H9 (cell line): ENCODE data around the gene TAF9B. TPM values are rescaled to one million over a fixed set of nuclear protein-coding genes. Genes with fewer than 3 reads are reported as not detected.

Source experiments
- DNase-seq: peaks from one replicate; pipeline ENCODE4 v3.0.0-alpha.2; 2017
- H2AFZ ChIP-seq: one replicate; pipeline ENCODE4 v1.6.1; 2013; ENCODE audit warnings: mild to moderate bottlenecking, low read length, control low read depth, moderate library complexity
- H2AK5ac ChIP-seq: 2 replicates; pipeline ENCODE4 v1.6.1; 2013; ENCODE audit warnings: low read length, control low read depth, mixed read lengths; ENCODE audit not compliant: insufficient read length
- H2BK120ac ChIP-seq: one replicate; pipeline ENCODE4 v1.6.1; 2013; ENCODE audit warnings: low read depth, mild to moderate bottlenecking, low read length, control low read depth, inconsistent platforms; ENCODE audit not compliant: poor library complexity, severe bottlenecking
- H2BK12ac ChIP-seq: 2 replicates; pipeline ENCODE4 v1.6.1; 2013; ENCODE audit warnings: low read length, control low read depth, mixed read lengths, low read depth; ENCODE audit not compliant: insufficient read length
- H2BK15ac ChIP-seq: 2 replicates; pipeline ENCODE4 v1.6.1; 2013; ENCODE audit warnings: low read depth, low read length, control low read depth
- H2BK20ac ChIP-seq: one replicate; pipeline ENCODE4 v1.6.1; 2013; ENCODE audit warnings: low read depth, mild to moderate bottlenecking, low read length, control low read depth, inconsistent platforms; ENCODE audit not compliant: poor library complexity, severe bottlenecking
- H2BK5ac ChIP-seq: 2 replicates; pipeline ENCODE4 v1.6.1; 2013; ENCODE audit warnings: low read length, control low read depth, mixed read lengths; ENCODE audit not compliant: insufficient read length
- H3K14ac ChIP-seq: 2 replicates; pipeline ENCODE4 v1.6.1; 2013; ENCODE audit warnings: low read length, control low read depth; ENCODE audit not compliant: insufficient read depth
- H3K18ac ChIP-seq: 2 replicates; pipeline ENCODE4 v1.6.1; 2013; ENCODE audit warnings: low read depth, mild to moderate bottlenecking, mixed read lengths, low read length, control low read depth; ENCODE audit not compliant: insufficient read length
- H3K23ac ChIP-seq: 2 replicates; pipeline ENCODE4 v1.6.1; 2013; ENCODE audit warnings: low read length, control low read depth, mixed read lengths, low read depth; ENCODE audit not compliant: insufficient read length
- H3K23me2 ChIP-seq: 2 replicates; pipeline ENCODE4 v1.6.1; 2013; ENCODE audit warnings: low read depth, mild to moderate bottlenecking, mixed read lengths, low read length, control low read depth; ENCODE audit not compliant: insufficient read length, poor library complexity, severe bottlenecking
- H3K27ac ChIP-seq: 2 replicates; pipeline ENCODE4 v1.5.1; 2013; ENCODE audit warnings: low read length, control low read depth, mixed read lengths, low read depth; ENCODE audit not compliant: insufficient read length
- H3K27me3 ChIP-seq: 2 replicates; pipeline ENCODE4 v1.6.1; 2013; ENCODE audit warnings: low read length, control low read depth, inconsistent platforms; ENCODE audit not compliant: insufficient read depth
- H3K4ac ChIP-seq: 2 replicates; pipeline ENCODE4 v1.6.1; 2013; ENCODE audit warnings: low read depth, mild to moderate bottlenecking, control low read depth, inconsistent platforms, low read length, moderate library complexity
- H3K4me1 ChIP-seq: 2 replicates; pipeline ENCODE4 v1.6.1; 2013; ENCODE audit warnings: low read length, control low read depth, inconsistent platforms; ENCODE audit not compliant: insufficient read depth
- H3K4me2 ChIP-seq: 2 replicates; pipeline ENCODE4 v1.6.1; 2013; ENCODE audit warnings: low read length, control low read depth, mixed read lengths; ENCODE audit not compliant: insufficient read length, insufficient read depth
- H3K56ac ChIP-seq: 2 replicates; pipeline ENCODE4 v1.6.1; 2013; ENCODE audit warnings: low read depth, mild to moderate bottlenecking, mixed read lengths, low read length, control low read depth; ENCODE audit not compliant: insufficient read length
- H3K79me1 ChIP-seq: 2 replicates; pipeline ENCODE4 v1.6.1; 2013; ENCODE audit warnings: low read depth, mild to moderate bottlenecking, moderate library complexity, low read length, control low read depth, inconsistent platforms; ENCODE audit not compliant: insufficient read depth, poor library complexity, severe bottlenecking
- H3K79me2 ChIP-seq: 2 replicates; pipeline ENCODE4 v1.6.1; 2013; ENCODE audit warnings: low read length, control low read depth, inconsistent platforms; ENCODE audit not compliant: insufficient read depth
- H3K9ac ChIP-seq: 2 replicates; pipeline ENCODE4 v1.6.1; 2013; ENCODE audit warnings: low read length, control low read depth, mixed read lengths; ENCODE audit not compliant: insufficient read length; ENCODE audit errors: extremely low read depth
- H3K9me3 ChIP-seq: one replicate; pipeline ENCODE4 v1.6.1; 2013; ENCODE audit warnings: low read depth, low read length, inconsistent platforms; ENCODE audit not compliant: control insufficient read depth
- H3T11ph ChIP-seq: one replicate; pipeline ENCODE4 v1.6.1; 2013; ENCODE audit warnings: mild to moderate bottlenecking, low read length, control low read depth, inconsistent platforms
- H4K20me1 ChIP-seq: one replicate; pipeline ENCODE4 v1.6.1; 2013; ENCODE audit not compliant: control insufficient read depth, insufficient read length, insufficient read depth
- H4K5ac ChIP-seq: 2 replicates; pipeline ENCODE4 v1.6.1; 2013; ENCODE audit warnings: low read depth, mild to moderate bottlenecking, mixed read lengths, low read length, control low read depth; ENCODE audit not compliant: insufficient read length
- H4K8ac ChIP-seq: replicated peaks from 2 replicates; pipeline ENCODE4 v1.6.1; 2013; ENCODE audit warnings: low read length, control low read depth, mixed read lengths, low read depth; ENCODE audit not compliant: insufficient read length
- H4K91ac ChIP-seq: 2 replicates; pipeline ENCODE4 v1.6.1; 2013; ENCODE audit warnings: low read depth, mild to moderate bottlenecking, moderate library complexity, mixed read lengths, low read length, control low read depth; ENCODE audit not compliant: insufficient read length
- H3K27ac Mint-ChIP-seq, 3 experiments: 2 replicates in 2 of 3; 3 replicates in 1 of 3; pipeline ENCODE4 v1.8.0; 2020 to 2021; ENCODE audit warnings: mixed read lengths in 3 of 3, mild to moderate bottlenecking in 1 of 3, moderate library complexity in 1 of 3
- H3K27me3 Mint-ChIP-seq: 2 replicates; pipeline ENCODE4 v1.8.0; 2021; ENCODE audit warnings: low read depth, mild to moderate bottlenecking, moderate library complexity, mixed read lengths
- H3K36me3 Mint-ChIP-seq, 3 experiments: 2 replicates in 2 of 3; 3 replicates in 1 of 3; pipeline ENCODE4 v1.8.0; 2020 to 2021; ENCODE audit warnings: low read depth in 3 of 3, mixed read lengths in 3 of 3; ENCODE audit not compliant: insufficient read depth in 1 of 3
- H3K4me1 Mint-ChIP-seq, 2 experiments: 2 replicates each; pipeline ENCODE4 v1.8.0; 2020; ENCODE audit warnings: mixed read lengths in 2 of 2
- H3K4me3 Mint-ChIP-seq, 2 experiments: 2 replicates in 1 of 2; 3 replicates in 1 of 2; pipeline ENCODE4 v1.8.0; 2020 to 2021; ENCODE audit warnings: mild to moderate bottlenecking in 2 of 2, mixed read lengths in 2 of 2, moderate library complexity in 1 of 2
- H3K9me3 Mint-ChIP-seq, 2 experiments: 2 replicates in 1 of 2; 3 replicates in 1 of 2; pipeline ENCODE4 v1.8.0; 2020; ENCODE audit warnings: mild to moderate bottlenecking in 2 of 2, mixed read lengths in 2 of 2, moderate library complexity in 1 of 2
- CTCF ChIP-seq: fragments of 200-600 bp; sonication (generic); conservative IDR thresholded peaks from 3 replicates; pipeline ENCODE4 v1.8.0; 2021; ENCODE audit warnings: antibody characterized with exemption, mild to moderate bottlenecking
- WGBS: extraction: QIAGEN DNeasy Blood & Tissue Kit; methylation state at CpG from one replicate; pipeline ENCODE4 v1.1.7; 2013; ENCODE audit warnings: missing lambda C conversion rate, low lambda C conversion rate, mixed read lengths; ENCODE audit not compliant: insufficient read length; ENCODE audit errors: extremely low coverage; 5-methylcytosine and 5-hydroxymethylcytosine counted together
- total RNA-seq: library from RNA; stranded (reverse); gene quantifications from 2 replicates; pipeline ENCODE4 v1.2.1, GENCODE V29; 2021

TAF9B gene
- total RNA-seq, 1 experiment from 2014 or later = 34.9 TPM

- Histone ChIP-seq H4K20me1 (peaks cover 2% of the 10 kb centered on the region), H3K23me2 (no peaks in the 10 kb centered on the region), H3K23ac (no peak overlapping the region), H3K9ac (no peak overlapping the region), H2BK5ac (no peak overlapping the region), H3K4me2 (no peak overlapping the region), H3K18ac (no peak overlapping the region), H3K27me3 (no peaks in the 10 kb centered on the region), H3K14ac (no peak overlapping the region), H3K9me3 (no peaks in the 10 kb centered on the region), H3K4me1 (no peaks in the 10 kb centered on the region), H2AK5ac (no peak overlapping the region), H4K8ac (no peak overlapping the region), H3K27ac (no peak overlapping the region), H4K5ac (no peak overlapping the region), H3T11ph (no peak overlapping the region), H3K56ac (no peak overlapping the region), H2BK120ac (no peak overlapping the region), H3K4ac (no peak overlapping the region), H2BK20ac (no peak overlapping the region), H4K91ac (no peak overlapping the region), H3K79me1 (no peaks in the 10 kb centered on the region), H2BK15ac (no peak overlapping the region), H2AFZ (no peak overlapping the region), H2BK12ac (no peak overlapping the region), H3K79me2 (no peaks in the 10 kb centered on the region)
- no peaks in the 10 kb centered on the region for H3K27me3 Mint-ChIP-seq
- H3K36me3 Mint-ChIP-seq = peaks cover 43 to 76% (median 71%) of the 10 kb centered on the region in 3 experiments
- no peak overlapping the region for H3K27ac Mint-ChIP-seq
- H3K4me3 Mint-ChIP-seq = no peak overlapping the region
- H3K9me3 Mint-ChIP-seq = peaks cover 56 to 60% of the 10 kb centered on the region in 2 experiments
- WGBS = no CpG with 5 or more reads among the region's 1 CpG
- no peaks in the 10 kb centered on the region for H3K4me1 Mint-ChIP-seq
- TF ChIP-seq CTCF = no peak
- DNase-seq = no peak
Observed at GRCh38 chrX:78125148-78125547, 14.3 kb downstream of the TAF9B start.
